Esophagus squamous epithelium (tissue), 4 donors: ENCODE results near the gene SYNDIG1L.

ENCODE experiments used
- POLR2A ChIP-seq, 4 donors: fragments of 450-650 bp; IDR thresholded peaks; one replicate each; pipeline ENCODE4 v1.6.1; 2017; ENCODE audit warnings: antibody characterized with exemption in 4 of 4, mild to moderate bottlenecking in 4 of 4, moderate library complexity in 3 of 4
- TF ChIP-seq, protein P1 (sequence below), 6 experiments: fragments of 450-650 bp in 4 of 6; fragments of 200-600 bp in 2 of 6; sonication (generic) in 2 of 6; IDR thresholded peaks; one replicate each; pipeline ENCODE4 v1.5.1; 2016 to 2019; ENCODE audit warnings: antibody characterized with exemption in 6 of 6, mild to moderate bottlenecking in 4 of 6, moderate library complexity in 4 of 6

DNA sequence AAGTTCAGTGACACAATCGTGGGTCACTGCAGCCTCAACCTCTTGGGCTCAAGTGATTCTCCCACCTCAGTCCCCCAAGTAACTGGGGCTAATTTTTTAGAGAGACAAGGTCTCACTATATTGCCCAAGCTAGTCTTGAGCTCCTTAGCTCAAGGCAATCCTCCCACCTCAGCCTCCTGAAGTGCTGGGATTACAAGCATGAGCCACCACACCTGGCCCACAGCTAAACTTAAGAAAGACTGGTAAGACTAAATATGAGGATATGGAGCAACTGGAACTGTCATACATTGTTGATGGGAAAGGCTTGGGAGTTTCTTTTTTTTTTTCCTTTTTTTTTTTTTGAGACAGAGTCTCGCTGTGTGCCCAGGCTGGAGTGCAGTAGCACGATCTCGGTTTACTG, 43.8 kb downstream of the SYNDIG1L start:
- TF ChIP-seq, protein P1, sequence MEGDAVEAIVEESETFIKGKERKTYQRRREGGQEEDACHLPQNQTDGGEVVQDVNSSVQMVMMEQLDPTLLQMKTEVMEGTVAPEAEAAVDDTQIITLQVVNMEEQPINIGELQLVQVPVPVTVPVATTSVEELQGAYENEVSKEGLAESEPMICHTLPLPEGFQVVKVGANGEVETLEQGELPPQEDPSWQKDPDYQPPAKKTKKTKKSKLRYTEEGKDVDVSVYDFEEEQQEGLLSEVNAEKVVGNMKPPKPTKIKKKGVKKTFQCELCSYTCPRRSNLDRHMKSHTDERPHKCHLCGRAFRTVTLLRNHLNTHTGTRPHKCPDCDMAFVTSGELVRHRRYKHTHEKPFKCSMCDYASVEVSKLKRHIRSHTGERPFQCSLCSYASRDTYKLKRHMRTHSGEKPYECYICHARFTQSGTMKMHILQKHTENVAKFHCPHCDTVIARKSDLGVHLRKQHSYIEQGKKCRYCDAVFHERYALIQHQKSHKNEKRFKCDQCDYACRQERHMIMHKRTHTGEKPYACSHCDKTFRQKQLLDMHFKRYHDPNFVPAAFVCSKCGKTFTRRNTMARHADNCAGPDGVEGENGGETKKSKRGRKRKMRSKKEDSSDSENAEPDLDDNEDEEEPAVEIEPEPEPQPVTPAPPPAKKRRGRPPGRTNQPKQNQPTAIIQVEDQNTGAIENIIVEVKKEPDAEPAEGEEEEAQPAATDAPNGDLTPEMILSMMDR (IDR thresholded peaks at IDR 0.05): no peak
- no peak for TF ChIP-seq POLR2A (IDR thresholded peaks at IDR 0.05)
